Astrocyte of the spinal cord (primary cell): ENCODE data around the gene ZNF316.
A peak's percentile ranks its signal among the peaks of the same experiment; 100 is the strongest.
"Not testable (repeated sequence)": the region's sequence is repeated elsewhere in the genome, so short reads cannot be mapped to it uniquely, and the experiment has no call there.

Source experiments
- DNase-seq: peaks from one replicate; pipeline ENCODE4 v3.0.0; 2011; ENCODE audit warnings: low read depth, low spot score
- H3K4me3 ChIP-seq: 2 replicates; pipeline ENCODE4 v1.5.1; 2011; ENCODE audit warnings: low read depth, mild to moderate bottlenecking, low read length, moderate library complexity
- CTCF ChIP-seq: IDR thresholded peaks from 2 replicates; pipeline ENCODE4 v1.5.1; 2012; ENCODE audit warnings: low read depth, mild to moderate bottlenecking, low read length, inconsistent platforms
- in situ Hi-C: cut with HindIII; loops from 2 replicates; pipeline ENCODE4 v1.10.0; 2017; ENCODE audit warnings: low sequenced_read_pairs

Gene ZNF316

DNA sequence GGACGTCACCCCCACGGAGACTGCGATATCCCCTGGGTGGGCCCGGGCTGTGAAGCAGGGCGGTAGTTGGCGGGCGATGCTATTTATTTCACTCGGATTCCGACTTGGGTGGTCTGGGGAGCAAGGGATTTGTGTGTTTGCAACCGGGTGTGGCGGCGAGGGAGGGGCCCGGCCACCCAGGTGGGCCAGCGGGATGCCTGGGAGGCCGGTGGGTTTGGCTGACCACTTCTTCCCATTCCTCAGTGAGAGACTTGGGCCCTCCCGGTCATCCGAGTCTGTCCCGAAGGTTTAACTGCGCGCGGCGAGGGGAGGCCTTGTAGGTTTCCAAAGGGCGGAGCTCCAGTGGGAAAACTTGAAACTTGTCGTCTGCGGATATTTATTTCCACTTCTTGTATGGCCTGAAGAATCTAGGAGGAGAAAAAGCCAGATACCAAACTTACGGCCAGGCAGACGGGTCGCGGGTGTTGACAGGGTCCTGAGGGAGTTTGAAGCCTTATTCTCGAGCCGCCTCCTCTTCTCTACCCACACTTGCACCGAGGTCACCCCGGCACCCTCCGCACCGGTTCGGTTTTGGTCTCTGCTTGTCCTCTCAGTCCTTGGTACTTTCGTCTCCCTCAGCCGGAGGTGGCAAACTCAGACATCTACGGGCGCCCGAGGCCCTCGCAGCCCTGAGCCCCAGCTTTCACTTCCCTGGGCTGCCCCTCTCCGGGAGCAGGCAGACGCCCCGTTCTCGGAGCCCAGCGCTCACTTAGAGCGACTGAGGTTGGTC is 17.9 kb downstream of the ZNF316 start:
- TF ChIP-seq CTCF, result no peak
- no peak overlapping the region for H3K4me3 ChIP-seq
- in situ Hi-C loops, result no loop called here
- DNase-seq, result no peak

DNA sequence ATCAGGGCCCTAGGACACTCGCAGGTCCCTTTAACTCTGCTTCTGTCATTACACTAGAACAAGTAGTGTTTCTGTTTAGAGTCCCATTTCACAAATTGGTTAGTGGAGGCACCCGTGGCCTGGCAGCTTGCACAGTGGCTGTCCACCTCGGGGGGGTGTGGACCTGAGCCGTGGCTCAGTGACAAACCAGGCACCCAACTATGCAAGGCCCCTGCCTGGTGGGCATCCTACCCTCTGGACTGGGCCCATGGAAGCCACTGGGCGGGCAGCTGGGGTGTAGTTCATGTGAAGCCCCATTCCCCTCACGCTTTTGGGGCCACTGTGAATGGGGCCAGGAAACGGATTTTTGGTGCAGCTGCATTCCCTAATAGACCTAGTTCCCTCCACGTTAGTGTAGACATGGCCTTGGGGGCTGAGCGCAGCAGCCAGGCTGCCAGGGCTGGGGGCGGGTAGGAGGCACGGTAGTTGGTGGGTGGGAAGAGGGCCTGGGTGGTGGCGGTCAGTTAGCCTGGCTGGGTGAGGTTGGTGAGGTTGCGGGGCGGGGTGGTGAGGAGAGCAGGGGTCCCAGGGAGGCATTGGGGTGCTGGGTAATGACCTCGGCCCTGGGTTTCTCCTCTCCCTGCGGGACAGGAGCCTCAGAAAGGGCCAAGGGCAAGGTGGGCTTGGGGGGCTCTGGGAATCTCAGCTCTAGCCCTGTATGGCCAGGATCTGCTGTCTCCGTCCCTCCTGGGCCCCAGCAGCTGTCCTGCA is 18.7 kb downstream of the ZNF316 start:
- no peak for DNase-seq
- in situ Hi-C loops, result no loop called here
- no peak overlapping the region for H3K4me3 ChIP-seq
- no peak for TF ChIP-seq CTCF

- in situ Hi-C loops, result no loop called here
- no peak for DNase-seq
- TF ChIP-seq CTCF, result no peak
- no peak overlapping the region for H3K4me3 ChIP-seq
Observed at GRCh38 chr7:6656413-6656812, 19.3 kb downstream of the ZNF316 start.

GRCh38 chr7:6658618-6659345 is 21.7 kb downstream of the ZNF316 start:
- no peak for DNase-seq
- no peak for TF ChIP-seq CTCF
- H3K4me3 ChIP-seq, result no peak overlapping the region
- in situ Hi-C loops, result no loop called here

- H3K4me3 ChIP-seq, in situ Hi-C loops, DNase-seq: not testable (repeated sequence)
Observed at GRCh38 chr7:6670851-6671250, 33.7 kb downstream of the ZNF316 start.

DNA sequence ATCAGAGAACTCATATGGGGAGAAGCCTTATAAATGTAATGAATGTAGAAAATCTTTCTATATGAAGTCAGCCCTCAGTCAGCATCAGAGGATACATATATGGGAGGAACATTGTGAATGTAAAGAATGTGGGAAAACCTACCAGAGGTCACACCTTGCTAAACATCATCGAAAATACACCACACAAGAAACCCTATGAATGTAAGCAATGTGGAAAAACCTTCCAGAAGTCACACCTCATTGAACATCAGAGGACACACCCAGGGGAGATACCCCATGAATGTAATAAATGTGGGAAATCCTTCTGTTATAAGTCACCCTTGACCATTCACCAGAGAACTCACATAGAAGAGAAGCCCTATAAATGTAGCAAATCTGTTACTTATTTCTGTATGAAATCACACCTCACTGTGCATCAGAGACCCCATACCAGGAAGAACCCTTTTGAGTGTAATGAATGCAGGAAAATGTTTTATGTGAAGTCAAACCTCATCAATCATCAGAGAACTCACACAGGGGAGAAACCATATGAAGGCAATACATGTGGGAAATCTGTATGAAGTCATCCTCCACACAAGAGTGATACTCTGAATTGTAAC is 38.8 kb downstream of the ZNF316 start:
- DNase-seq, result peak; percentile 22
- no peak overlapping the region for H3K4me3 ChIP-seq
- no peak for TF ChIP-seq CTCF
- in situ Hi-C loops, result no loop called here
